ENCODE results near the gene KLHL22. TPM values are rescaled to one million over a fixed set of nuclear protein-coding genes. Genes with fewer than 3 reads are reported as not detected.

Gene KLHL22
- total and polyA plus RNA-seq, 2 donors (not counting 3 experiments of a cell fraction or from before 2014, with no cell fraction given) = 24.2 to 33.6 TPM

DNA sequence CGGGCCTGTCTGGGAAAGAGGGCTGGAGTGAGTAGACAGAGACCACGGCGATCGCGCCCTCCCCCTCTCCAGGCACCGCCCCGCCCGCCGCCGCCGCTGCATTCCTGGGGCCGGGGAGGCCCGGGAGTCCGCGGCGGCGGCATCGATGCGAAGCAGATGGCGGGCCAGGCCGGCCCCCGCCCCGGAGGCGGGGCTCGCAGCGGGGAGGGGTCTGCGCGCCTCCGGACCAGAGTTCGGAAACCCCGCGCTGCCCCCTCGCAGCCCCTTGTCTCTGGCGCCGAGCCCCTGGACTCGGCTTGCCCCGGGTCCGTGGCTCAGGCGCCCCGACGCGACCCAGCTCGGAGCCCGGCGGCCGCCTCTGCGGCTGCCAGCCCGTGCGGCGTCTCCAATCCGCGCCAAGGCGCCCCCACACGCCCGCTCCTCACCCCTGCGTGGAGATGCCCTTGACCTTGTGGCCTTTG, 59.3 kb downstream of the KLHL22 start:
- Histone ChIP-seq H3K4me3 (replicated peaks in 1 of 3; ENCODE audit: insufficient read depth in 1 of 3, low read depth in 1 of 3, low read length in 3 of 3) (peak overlapping the region; percentile 43 to 75 (median 59)), H3K79me2 (ENCODE audit: control insufficient read depth, insufficient read depth, low read length) (peaks cover 14% of the 10 kb centered on the region), H3K27me3 (ENCODE audit: control insufficient read depth in 2 of 2, insufficient read depth in 2 of 2, low read length in 2 of 2) (no peaks in the 10 kb centered on the region), H3K27ac (ENCODE audit: insufficient read depth, low read depth, low read length) (no peak overlapping the region), H2AFZ (ENCODE audit: low read depth, low read length) (peak overlapping the region; percentile 46), H3K36me3 (ENCODE audit: control insufficient read depth in 2 of 2, extremely low read depth in 1 of 2, insufficient read depth in 2 of 2, low read length in 2 of 2) (no peaks in the 10 kb centered on the region), H3K4me2 (ENCODE audit: insufficient read depth, low read length) (peak overlapping the region; percentile 74), H4K20me1 (replicated peaks; ENCODE audit: control insufficient read depth, extremely low read depth, insufficient read depth, low read length) (peaks cover 2% of the 10 kb centered on the region), H3K9ac (replicated peaks; ENCODE audit: extremely low read depth, insufficient read depth, low read length) (peak overlapping the region; percentile 34), H3K9me1 (replicated peaks; ENCODE audit: control insufficient read depth, extremely low read depth, insufficient read depth, low read length) (no peaks in the 10 kb centered on the region), H3K4me1 (ENCODE audit: control insufficient read depth, extremely low read depth, insufficient read depth, low read length) (peaks cover 11% of the 10 kb centered on the region), H3K9me3 (replicated peaks; ENCODE audit: control insufficient read depth, insufficient read depth, low read length) (no peaks in the 10 kb centered on the region)
- ChIA-PET CTCF (interaction anchor here (1.0 to 3.6 kb wide), 3 partner anchors 18 to 59 kb away, joined by 3 to 15 read pairs (median 15); partner anchors contain the start of gene KLHL22), POLR2A (no interaction called here)
- intact Hi-C loops (cut with micrococcal nuclease) = loop anchor here (5.0 kb wide), 1 partner anchor 61 kb away; the partner anchor contains the start of gene KLHL22
- FAIRE-seq (no peak), DNase-seq (ENCODE audit: low read depth, low spot score) (no peak)
- dilution Hi-C loops (cut with MboI; ENCODE audit: extremely low pct_ligation_motif_present, low sequenced_read_pairs) = no loop called here
- no TSS peak for BruUV-seq (replicated peaks)
- no peak for TF ChIP-seq MAX (IDR thresholded peaks at IDR 0.05; ENCODE audit: insufficient read depth, insufficient read length)
- TF ChIP-seq, protein P1, sequence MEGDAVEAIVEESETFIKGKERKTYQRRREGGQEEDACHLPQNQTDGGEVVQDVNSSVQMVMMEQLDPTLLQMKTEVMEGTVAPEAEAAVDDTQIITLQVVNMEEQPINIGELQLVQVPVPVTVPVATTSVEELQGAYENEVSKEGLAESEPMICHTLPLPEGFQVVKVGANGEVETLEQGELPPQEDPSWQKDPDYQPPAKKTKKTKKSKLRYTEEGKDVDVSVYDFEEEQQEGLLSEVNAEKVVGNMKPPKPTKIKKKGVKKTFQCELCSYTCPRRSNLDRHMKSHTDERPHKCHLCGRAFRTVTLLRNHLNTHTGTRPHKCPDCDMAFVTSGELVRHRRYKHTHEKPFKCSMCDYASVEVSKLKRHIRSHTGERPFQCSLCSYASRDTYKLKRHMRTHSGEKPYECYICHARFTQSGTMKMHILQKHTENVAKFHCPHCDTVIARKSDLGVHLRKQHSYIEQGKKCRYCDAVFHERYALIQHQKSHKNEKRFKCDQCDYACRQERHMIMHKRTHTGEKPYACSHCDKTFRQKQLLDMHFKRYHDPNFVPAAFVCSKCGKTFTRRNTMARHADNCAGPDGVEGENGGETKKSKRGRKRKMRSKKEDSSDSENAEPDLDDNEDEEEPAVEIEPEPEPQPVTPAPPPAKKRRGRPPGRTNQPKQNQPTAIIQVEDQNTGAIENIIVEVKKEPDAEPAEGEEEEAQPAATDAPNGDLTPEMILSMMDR (IDR thresholded peaks at IDR 0.05; ENCODE audit: extremely low read depth in 1 of 2, insufficient read depth in 1 of 2, low read depth in 1 of 2, low read length in 2 of 2) = no peak
- TF ChIP-seq JUN (IDR thresholded peaks at IDR 0.05; ENCODE audit: borderline replicate concordance, insufficient read depth, insufficient read length, low read depth) = no peak
- TF ChIP-seq EZH2 (IDR thresholded peaks at IDR 0.05; ENCODE audit: borderline replicate concordance, low read depth, low read length, severe bottlenecking) = no peak
- TF ChIP-seq POLR2A (IDR thresholded peaks at IDR 0.05; ENCODE audit: low read depth, low read length) = no peak
- no peak for TF ChIP-seq FOS (IDR thresholded peaks at IDR 0.05; ENCODE audit: borderline replicate concordance, insufficient read depth, low read length)
- no peak for TF ChIP-seq GATA2 (IDR thresholded peaks at IDR 0.05; ENCODE audit: insufficient read depth, insufficient read length, low read depth, low read length)
- TF ChIP-seq MYC (IDR thresholded peaks at IDR 0.05; ENCODE audit: low read depth, low read length) = no peak
- no peak for TF ChIP-seq POLR2AphosphoS5 (IDR thresholded peaks at IDR 0.05; ENCODE audit: insufficient read depth, low read depth, low read length)

All from endothelial cell of umbilical vein (primary cell).